Stimulated activated CD8-positive, alpha-beta memory T cell treated with anti-CD3 and anti-CD28 coated beads, Interleukin-2, amount 100 ng/mL, for 1 hour (primary cell): ENCODE data around the gene CHCHD5.
"Not testable (repeated sequence)": the region's sequence is repeated elsewhere in the genome, so short reads cannot be mapped to it uniquely, and the experiment has no call there.

Source experiments
- DNase-seq, 2 donors: peaks; one replicate each; pipeline ENCODE4 v3.0.0-alpha.2; 2020; ENCODE audit warnings: low read depth in 2 of 2

Gene CHCHD5

GRCh38 chr2:112585873-112586464 lies 1.6 kb downstream of the CHCHD5 start:
- DNase-seq: no peak

- no peak for DNase-seq
These were observed 4.2 kb downstream of the CHCHD5 start for GRCh38 chr2:112588611-112589045.

- DNase-seq: no peak
These were observed 7.0 kb downstream of the CHCHD5 start for GRCh38 chr2:112591413-112591812.

- DNase-seq: no peak
These were observed 9.3 kb downstream of the CHCHD5 start for GRCh38 chr2:112593736-112594135.

- no peak for DNase-seq
These were observed 13.3 kb downstream of the CHCHD5 start for GRCh38 chr2:112597537-112598322.

- no peak for DNase-seq
These were observed 16.2 kb downstream of the CHCHD5 start for GRCh38 chr2:112600634-112601033.

GRCh38 chr2:112601754-112602153 lies 17.3 kb downstream of the CHCHD5 start:
- DNase-seq: no peak

GRCh38 chr2:112602917-112603316 lies 18.5 kb downstream of the CHCHD5 start:
- DNase-seq: no peak

- DNase-seq: no peak
These were observed 19.3 kb downstream of the CHCHD5 start for GRCh38 chr2:112603731-112604130.

- no peak for DNase-seq
These were observed 20.5 kb downstream of the CHCHD5 start for GRCh38 chr2:112604952-112605351.

GRCh38 chr2:112605926-112606325 lies 21.5 kb downstream of the CHCHD5 start:
- no peak for DNase-seq

GRCh38 chr2:112606547-112606946 lies 22.1 kb downstream of the CHCHD5 start:
- DNase-seq: no peak

- no peak for DNase-seq
These were observed 23.4 kb downstream of the CHCHD5 start for GRCh38 chr2:112607680-112608438.

- not testable (repeated sequence) for DNase-seq
These were observed 24.9 kb downstream of the CHCHD5 start for GRCh38 chr2:112609320-112609719.

GRCh38 chr2:112612283-112612682 lies 27.9 kb downstream of the CHCHD5 start:
- not testable (repeated sequence) for DNase-seq

- DNase-seq: no peak
These were observed 29.9 kb downstream of the CHCHD5 start for GRCh38 chr2:112614201-112614840.

GRCh38 chr2:112615051-112615450 lies 30.6 kb downstream of the CHCHD5 start:
- no peak for DNase-seq

GRCh38 chr2:112615798-112616197 lies 31.4 kb downstream of the CHCHD5 start:
- DNase-seq: not testable (repeated sequence)

- no peak for DNase-seq
These were observed 34.0 kb downstream of the CHCHD5 start for GRCh38 chr2:112618383-112618782.

GRCh38 chr2:112621790-112622527 lies 37.5 kb downstream of the CHCHD5 start:
- no peak for DNase-seq

GRCh38 chr2:112622528-112622849 lies 38.1 kb downstream of the CHCHD5 start:
- DNase-seq: no peak
